ENCODE measurements around the gene TBC1D4.
"Not testable (repeated sequence)": the region's sequence is repeated elsewhere in the genome, so short reads cannot be mapped to it uniquely, and the experiment has no call there.

TBC1D4 gene

DNA sequence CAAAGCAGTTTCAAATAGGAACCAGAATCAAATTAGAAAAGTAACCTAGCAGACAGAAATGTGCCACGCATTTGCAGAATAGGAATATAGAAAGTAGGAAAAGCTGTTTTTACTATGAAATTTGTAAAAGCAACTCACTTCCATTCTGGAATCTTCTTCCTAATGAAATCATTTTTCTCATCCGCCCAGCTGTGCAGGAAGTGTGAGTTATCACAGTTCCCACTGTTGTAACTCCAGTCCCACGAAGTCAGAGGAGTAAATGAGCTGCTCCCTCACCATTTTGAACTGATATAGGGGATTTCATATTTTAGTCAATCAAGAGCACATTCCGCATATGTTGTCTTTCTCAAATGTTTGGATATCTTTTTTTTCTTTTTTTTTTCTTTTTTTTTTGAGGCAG, 230.8 kb downstream of the TBC1D4 start:
- Histone ChIP-seq H3K27me3 (ENCODE audit: insufficient read depth, low read length) (no peaks in the 10 kb centered on the region), H3K4me3 (ENCODE audit: low read length) (no peak overlapping the region), H3K4me1 (ENCODE audit: insufficient read depth, low read length) (peaks cover 2% of the 10 kb centered on the region), H2AFZ (ENCODE audit: low read depth, low read length) (no peak overlapping the region), H3K9me3 (ENCODE audit: low read length) (peaks cover 3% of the 10 kb centered on the region), H3K36me3 (ENCODE audit: insufficient read depth, low read length) (no peaks in the 10 kb centered on the region)

DNA sequence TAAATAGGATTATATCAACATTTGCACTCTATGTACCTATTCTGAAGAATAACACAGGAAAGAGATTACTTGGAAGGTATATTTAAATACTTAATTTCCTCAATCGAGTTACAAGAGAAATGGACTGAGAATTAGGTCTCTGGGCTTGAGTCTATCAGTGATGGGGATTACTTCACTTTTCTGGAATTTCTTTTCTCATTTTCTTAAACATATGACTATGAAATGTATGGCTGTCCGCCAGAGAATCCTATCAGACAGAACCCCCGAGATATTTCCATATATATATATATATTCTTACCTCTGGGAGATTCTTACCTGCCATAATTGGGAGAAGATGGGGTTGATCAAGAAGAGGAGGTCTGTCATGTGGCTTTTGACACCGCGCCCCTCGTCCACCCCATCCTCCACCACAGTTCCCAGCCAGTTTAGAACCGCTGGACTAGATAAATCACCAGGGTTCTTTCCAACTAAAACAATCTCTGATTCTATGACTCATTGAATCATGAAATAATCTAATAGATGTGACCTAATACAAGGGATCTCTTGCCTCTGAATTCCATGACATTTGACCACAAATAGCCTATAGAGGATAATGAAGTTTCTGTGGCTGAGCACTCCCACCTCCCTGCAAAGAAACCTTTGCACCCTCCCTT, 231.3 kb downstream of the TBC1D4 start:
- Histone ChIP-seq H3K4me3 (ENCODE audit: low read length) (no peak overlapping the region), H3K9me3 (ENCODE audit: low read length) (peaks cover 3% of the 10 kb centered on the region), H3K4me1 (ENCODE audit: insufficient read depth, low read length) (no peaks in the 10 kb centered on the region), H2AFZ (ENCODE audit: low read depth, low read length) (no peak overlapping the region), H3K36me3 (ENCODE audit: insufficient read depth, low read length) (no peaks in the 10 kb centered on the region), H3K27me3 (ENCODE audit: insufficient read depth, low read length) (no peaks in the 10 kb centered on the region)

DNA sequence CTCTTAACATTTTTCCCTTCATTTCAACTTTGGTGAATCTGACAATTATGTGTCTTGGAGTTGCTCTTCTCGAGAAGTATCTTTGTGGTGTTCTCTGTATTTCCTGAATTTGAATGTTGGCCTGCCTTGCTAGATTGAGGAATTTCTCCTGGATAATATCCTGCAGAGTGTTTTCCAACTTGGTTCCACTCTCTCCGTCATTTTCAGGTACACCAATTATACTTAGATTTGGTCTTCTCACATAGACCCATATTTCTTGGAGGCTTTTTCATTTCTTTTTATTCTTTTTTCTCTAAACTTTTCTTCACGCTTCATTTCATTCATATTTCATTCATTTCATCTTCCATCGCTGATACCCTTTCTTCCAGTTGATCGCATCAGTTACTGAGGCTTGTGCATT, 236.4 kb downstream of the TBC1D4 start:
- not testable (repeated sequence) for H3K4me1 ChIP-seq (ENCODE audit: insufficient read depth, low read length); H3K27me3 ChIP-seq (ENCODE audit: insufficient read depth, low read length); H3K9me3 ChIP-seq (ENCODE audit: low read length); H2AFZ ChIP-seq (ENCODE audit: low read depth, low read length); H3K36me3 ChIP-seq (ENCODE audit: insufficient read depth, low read length); H3K4me3 ChIP-seq (ENCODE audit: low read length)

DNA sequence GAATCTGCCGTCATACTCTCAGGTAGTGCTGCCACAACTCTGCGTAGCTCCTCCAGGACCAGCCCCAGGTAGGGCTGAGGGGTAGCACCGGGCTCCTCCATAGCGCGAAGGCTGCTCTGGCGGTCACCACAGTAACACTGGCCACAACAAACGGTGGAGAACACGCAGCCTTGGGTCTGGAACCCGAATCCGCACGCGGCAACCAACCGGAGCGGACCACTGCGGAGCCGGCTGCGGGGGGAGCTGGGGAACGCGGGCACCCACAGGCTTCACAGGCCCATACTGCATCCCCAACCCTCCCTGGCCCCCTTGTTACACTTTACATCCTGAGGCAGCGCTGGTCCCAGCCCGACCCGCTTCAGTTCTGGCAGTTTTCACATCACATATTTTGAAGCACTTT, 241.7 kb downstream of the TBC1D4 start:
- not testable (repeated sequence) for H3K4me3 ChIP-seq (ENCODE audit: low read length); H3K4me1 ChIP-seq (ENCODE audit: insufficient read depth, low read length); H2AFZ ChIP-seq (ENCODE audit: low read depth, low read length); H3K36me3 ChIP-seq (ENCODE audit: insufficient read depth, low read length); H3K9me3 ChIP-seq (ENCODE audit: low read length); H3K27me3 ChIP-seq (ENCODE audit: insufficient read depth, low read length)

DNA sequence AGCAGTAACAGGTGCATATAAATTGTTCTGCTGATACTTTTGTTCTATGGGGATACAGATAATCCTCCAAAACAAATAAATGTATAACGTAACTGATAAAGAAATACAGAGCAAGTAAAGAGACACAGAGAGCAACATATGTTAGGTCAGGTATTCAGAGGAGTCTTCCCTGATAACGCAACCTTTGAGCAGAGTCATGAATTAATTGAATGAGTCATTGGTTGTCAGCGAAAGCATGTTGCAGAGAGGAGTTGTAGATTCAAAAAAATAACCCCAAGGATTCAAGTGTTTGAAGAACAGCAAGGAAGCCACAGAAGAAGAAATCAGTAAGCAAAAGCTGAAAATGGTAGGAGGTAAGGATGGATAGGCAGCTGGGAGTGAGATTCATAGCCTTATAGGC, 245.2 kb downstream of the TBC1D4 start:
- Histone ChIP-seq H3K36me3 (ENCODE audit: insufficient read depth, low read length) (no peaks in the 10 kb centered on the region), H3K27me3 (ENCODE audit: insufficient read depth, low read length) (no peaks in the 10 kb centered on the region), H3K4me3 (ENCODE audit: low read length) (no peak overlapping the region), H3K9me3 (ENCODE audit: low read length) (no peaks in the 10 kb centered on the region), H2AFZ (ENCODE audit: low read depth, low read length) (no peak overlapping the region), H3K4me1 (ENCODE audit: insufficient read depth, low read length) (no peaks in the 10 kb centered on the region)
